PC-9 (cell line): ENCODE measurements around the gene SLC37A3. TPM values are rescaled to one million over a fixed set of nuclear protein-coding genes. Genes with fewer than 3 reads are reported as not detected.

ENCODE experiments used
- BruUV-seq: library from RNA; stranded (reverse); fragments of 400-500 nt; replicated peaks from 2 replicates; lab custom pipeline; 2021; lab: Mats Ljungman, UMichigan
- CTCF ChIA-PET: fragments of 300-600 bp; sonication (Branson Sonifier 250); formaldehyde crosslinking; loops from one replicate; lab custom pipeline; 2022; ENCODE audit warnings: antibody characterized with exemption; lab: Charles Lee
- POLR2A ChIA-PET: fragments of 300-600 bp; sonication (Branson Sonifier 250); formaldehyde crosslinking; loops from one replicate; lab custom pipeline; 2022; ENCODE audit warnings: antibody characterized with exemption; ENCODE audit not compliant: unreplicated experiment; lab: Charles Lee
- DNase-seq, 2 experiments: peaks; one replicate each; pipeline versions ENCODE4 v3.0.0 to v3.0.0-alpha.2; 2015 to 2022; ENCODE audit warnings: mixed read lengths in 1 of 2
- H2AFZ ChIP-seq: fragments of 200-600 bp; sonication (generic); 2 replicates; pipeline ENCODE4 v1.8.1; 2017; ENCODE audit warnings: antibody characterized with exemption
- H3F3A ChIP-seq: fragments of 200-600 bp; sonication (generic); 2 replicates; pipeline ENCODE4 v1.8.1; 2017; ENCODE audit warnings: antibody characterized with exemption, mild to moderate bottlenecking, low read depth; ENCODE audit not compliant: insufficient read depth
- H3K27ac ChIP-seq: fragments of 200-600 bp; sonication (generic); 2 replicates; pipeline ENCODE4 v1.6.1; 2016; ENCODE audit warnings: mixed run types
- H3K27me3 ChIP-seq: fragments of 200-600 bp; sonication (generic); 2 replicates; pipeline ENCODE4 v1.6.1; 2016; ENCODE audit warnings: low read depth, mixed run types; ENCODE audit not compliant: insufficient read depth
- H3K36me3 ChIP-seq: fragments of 200-600 bp; sonication (generic); 2 replicates; pipeline ENCODE4 v1.6.1; 2016; ENCODE audit warnings: low read depth, mixed run types
- H3K4me1 ChIP-seq: fragments of 200-600 bp; sonication (generic); replicated peaks from 2 replicates; pipeline ENCODE4 v1.6.1; 2016; ENCODE audit warnings: mixed run types; ENCODE audit not compliant: insufficient read depth
- H3K4me2 ChIP-seq: fragments of 200-600 bp; sonication (generic); 2 replicates; pipeline ENCODE4 v1.6.1; 2017; ENCODE audit warnings: mixed run types
- H3K4me3 ChIP-seq: fragments of 200-600 bp; sonication (generic); 2 replicates; pipeline ENCODE4 v1.6.1; 2016; ENCODE audit warnings: mixed run types
- H3K79me2 ChIP-seq: fragments of 200-600 bp; sonication (generic); 2 replicates; pipeline ENCODE4 v1.6.1; 2017; ENCODE audit warnings: low read depth, mixed run types
- H3K9me2 ChIP-seq: fragments of 200-600 bp; sonication (generic); 2 replicates; pipeline ENCODE4 v1.8.1; 2017; ENCODE audit warnings: mild to moderate bottlenecking; ENCODE audit not compliant: insufficient read depth
- H3K9me3 ChIP-seq: fragments of 200-600 bp; sonication (generic); 2 replicates; pipeline ENCODE4 v1.8.1; 2016; ENCODE audit warnings: low read depth; ENCODE audit not compliant: insufficient read depth
- H4K20me1 ChIP-seq: fragments of 200-600 bp; sonication (generic); 2 replicates; pipeline ENCODE4 v1.8.1; 2017; ENCODE audit not compliant: insufficient read depth
- CTCF ChIP-seq: fragments of 200-600 bp; sonication (generic); conservative IDR thresholded peaks from 2 replicates; pipeline ENCODE4 v1.6.1; 2017; ENCODE audit warnings: mixed run types, antibody characterized with exemption, mild to moderate bottlenecking, moderate library complexity
- EZH2 ChIP-seq: fragments of 200-600 bp; sonication (generic); IDR thresholded peaks from 2 replicates; pipeline ENCODE4 v1.8.0; 2017; ENCODE audit warnings: antibody characterized with exemption, low read depth
- intact Hi-C: fragments of 100-400 bp; cut with micrococcal nuclease; formaldehyde crosslinking; loops from one replicate; pipeline ENCODE4 v1.10.0; 2022; ENCODE audit not compliant: unreplicated experiment
- total RNA-seq: library from RNA; stranded (reverse); gene quantifications from 2 replicates; pipeline ENCODE4 v1.2.3, GENCODE V29; 2021

The SLC37A3 gene
- total RNA-seq, 1 experiment from 2014 or later: 54.8 TPM

GRCh38 chr7:140375892-140376730 is 22.2 kb downstream of the SLC37A3 start:
- no peak for DNase-seq
- Histone ChIP-seq H3K27me3 (no peaks in the 10 kb centered on the region), H3K4me2 (no peak overlapping the region), H4K20me1 (no peaks in the 10 kb centered on the region), H3K9me3 (no peaks in the 10 kb centered on the region), H3K27ac (no peak overlapping the region), H2AFZ (no peak overlapping the region), H3K79me2 (no peaks in the 10 kb centered on the region), H3K4me1 (no peaks in the 10 kb centered on the region), H3K36me3 (no peaks in the 10 kb centered on the region), H3K4me3 (no peak overlapping the region), H3K9me2 (no peaks in the 10 kb centered on the region), H3F3A (no peaks in the 10 kb centered on the region)
- BruUV-seq: no TSS peak
- CTCF ChIA-PET: interaction anchor here (0.6 kb wide), 1 partner anchor 467 kb away, joined by 4 read pairs; no protein-coding TSS in a partner anchor
- POLR2A ChIA-PET: interaction anchor here (0.5 kb wide), 1 partner anchor 227 kb away, joined by 4 read pairs; no protein-coding TSS in a partner anchor
- TF ChIP-seq EZH2 (no peak), CTCF (no peak)
- intact Hi-C loops: no loop called here

- Histone ChIP-seq H3K36me3 (no peaks in the 10 kb centered on the region), H3K27ac (no peak overlapping the region), H3K4me3 (no peak overlapping the region), H4K20me1 (no peaks in the 10 kb centered on the region), H3K4me2 (no peak overlapping the region), H3K79me2 (no peaks in the 10 kb centered on the region), H3F3A (no peaks in the 10 kb centered on the region), H3K9me3 (no peaks in the 10 kb centered on the region), H2AFZ (no peak overlapping the region), H3K27me3 (no peaks in the 10 kb centered on the region), H3K4me1 (no peaks in the 10 kb centered on the region), H3K9me2 (no peaks in the 10 kb centered on the region)
- ChIA-PET POLR2A (no interaction called here), CTCF (no interaction called here)
- intact Hi-C loops: no loop called here
- DNase-seq: no peak
- TF ChIP-seq CTCF (no peak), EZH2 (no peak)
- no TSS peak for BruUV-seq
Measured at GRCh38 chr7:140375323-140375722, 23.0 kb downstream of the SLC37A3 start.

DNA sequence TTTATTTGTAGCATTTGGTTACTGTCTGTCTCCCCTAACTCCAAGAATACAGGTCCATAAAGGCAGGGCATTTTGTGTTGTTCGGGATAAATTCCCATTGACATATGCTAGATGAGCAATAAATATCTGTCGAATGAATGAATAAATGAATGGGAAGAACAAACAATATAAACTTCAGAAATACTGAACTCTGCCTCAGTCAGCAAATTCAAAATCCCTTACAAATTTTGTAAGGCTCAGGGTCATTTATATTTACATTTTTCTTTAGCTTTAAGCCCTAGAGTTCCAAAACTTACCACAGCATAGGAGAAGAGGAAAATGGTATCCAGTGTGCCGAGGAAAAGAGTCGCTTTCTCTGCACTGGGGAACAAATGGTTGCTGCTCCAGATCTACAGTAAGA is 29.0 kb downstream of the SLC37A3 start:
- intact Hi-C loops: no loop called here
- DNase-seq: no peak
- no peaks in the 10 kb centered on the region for H3K9me3 ChIP-seq
- H3K79me2 ChIP-seq: no peaks in the 10 kb centered on the region
- ChIA-PET POLR2A (no interaction called here), CTCF (no interaction called here)
- H3K4me3 ChIP-seq: no peak overlapping the region
- H3K27ac ChIP-seq: no peak overlapping the region
- H3F3A ChIP-seq: no peaks in the 10 kb centered on the region; the same call in 1 of the 2 replicates
- no peaks in the 10 kb centered on the region for H3K27me3 ChIP-seq
- no peak overlapping the region for H2AFZ ChIP-seq
- 0 out of 2 replicates have a peak, but pooled peaks cover under 1% of the 10 kb centered on the region for H3K36me3 ChIP-seq
- no peak overlapping the region for H3K4me2 ChIP-seq
- no peaks in the 10 kb centered on the region for H3K9me2 ChIP-seq
- H3K4me1 ChIP-seq: no peaks in the 10 kb centered on the region
- BruUV-seq: no TSS peak
- H4K20me1 ChIP-seq: no peaks in the 10 kb centered on the region
- TF ChIP-seq EZH2 (no peak), CTCF (no peak)
